HEK293 (cell line): Measurements from ENCODE around the gene FBXO5.
A peak's percentile ranks its signal among the peaks of the same experiment; 100 is the strongest.

Experiments
- BCL11B ChIP-seq: fragments of 450-650 bp; formaldehyde crosslinking; IDR thresholded peaks from 2 replicates; pipeline ENCODE4 v1.5.1; 2016; ENCODE audit warnings: low read depth, missing biosample characterization, missing genetic modification characterization
- GLIS2 ChIP-seq: fragments of 450-650 bp; formaldehyde crosslinking; IDR thresholded peaks from 2 replicates; pipeline ENCODE4 v1.5.1; 2016; ENCODE audit warnings: missing biosample characterization, missing genetic modification characterization
- HOXD13 ChIP-seq: sonication (generic); formaldehyde crosslinking; IDR thresholded peaks from 2 replicates; pipeline ENCODE4 v1.8.0; 2022; ENCODE audit warnings: missing genetic modification reagents, borderline replicate concordance
- KLF1 ChIP-seq: fragments of 450-650 bp; formaldehyde crosslinking; IDR thresholded peaks from 2 replicates; pipeline ENCODE4 v1.5.1; 2016; ENCODE audit warnings: missing biosample characterization, missing genetic modification characterization
- KLF16 ChIP-seq: fragments of 450-650 bp; formaldehyde crosslinking; IDR thresholded peaks from 2 replicates; pipeline ENCODE4 v1.5.1; 2017; ENCODE audit warnings: missing biosample characterization, missing genetic modification characterization
- KLF17 ChIP-seq: fragments of 450-650 bp; formaldehyde crosslinking; IDR thresholded peaks from 2 replicates; pipeline ENCODE4 v1.5.1; 2016; ENCODE audit warnings: missing biosample characterization, missing genetic modification characterization
- KLF8 ChIP-seq: fragments of 450-650 bp; formaldehyde crosslinking; IDR thresholded peaks from 2 replicates; pipeline ENCODE4 v1.5.1; 2016; ENCODE audit warnings: missing biosample characterization, missing genetic modification characterization
- MYNN ChIP-seq: fragments of 450-650 bp; formaldehyde crosslinking; IDR thresholded peaks from 2 replicates; pipeline ENCODE4 v1.5.1; 2016; ENCODE audit warnings: missing biosample characterization, missing genetic modification characterization, borderline replicate concordance
- PBX3 ChIP-seq: sonication (generic); formaldehyde crosslinking; IDR thresholded peaks from 2 replicates; pipeline ENCODE4 v1.8.1; 2022; ENCODE audit warnings: mild to moderate bottlenecking, moderate library complexity, missing genetic modification reagents
- WT1 ChIP-seq: fragments of 450-650 bp; formaldehyde crosslinking; IDR thresholded peaks from 2 replicates; pipeline ENCODE4 v1.5.1; 2016; ENCODE audit warnings: missing biosample characterization, missing genetic modification characterization
- ZBTB20 ChIP-seq: fragments of 450-650 bp; formaldehyde crosslinking; IDR thresholded peaks from 2 replicates; pipeline ENCODE4 v1.5.1; 2016; ENCODE audit warnings: missing biosample characterization, missing genetic modification characterization
- ZBTB7A ChIP-seq: fragments of 450-650 bp; formaldehyde crosslinking; IDR thresholded peaks from 2 replicates; pipeline ENCODE4 v1.5.1; 2016; ENCODE audit warnings: low read depth, missing biosample characterization, missing genetic modification characterization
- ZBTB8A ChIP-seq: fragments of 450-650 bp; formaldehyde crosslinking; IDR thresholded peaks from 2 replicates; pipeline ENCODE4 v1.5.1; 2016; ENCODE audit warnings: missing biosample characterization, missing genetic modification characterization
- ZFP69B ChIP-seq: fragments of 450-650 bp; formaldehyde crosslinking; IDR thresholded peaks from 2 replicates; pipeline ENCODE4 v1.5.1; 2016; ENCODE audit warnings: missing biosample characterization, missing genetic modification characterization
- ZNF248 ChIP-seq: fragments of 450-650 bp; formaldehyde crosslinking; IDR thresholded peaks from 2 replicates; pipeline ENCODE4 v1.5.1; 2017; ENCODE audit warnings: missing biosample characterization, missing genetic modification characterization
- ZNF26 ChIP-seq: fragments of 450-650 bp; formaldehyde crosslinking; IDR thresholded peaks from 2 replicates; pipeline ENCODE4 v1.5.1; 2016; ENCODE audit warnings: missing biosample characterization, missing genetic modification characterization
- ZNF366 ChIP-seq: fragments of 450-650 bp; formaldehyde crosslinking; conservative IDR thresholded peaks from 2 replicates; pipeline ENCODE4 v1.5.1; 2016; ENCODE audit warnings: missing biosample characterization, missing genetic modification characterization
- ZNF404 ChIP-seq: fragments of 450-650 bp; formaldehyde crosslinking; IDR thresholded peaks from 2 replicates; pipeline ENCODE4 v1.5.1; 2017; ENCODE audit warnings: missing biosample characterization, missing genetic modification characterization
- ZNF488 ChIP-seq: fragments of 450-650 bp; formaldehyde crosslinking; IDR thresholded peaks from 2 replicates; pipeline ENCODE4 v1.5.1; 2016; ENCODE audit warnings: missing biosample characterization, missing genetic modification characterization
- ZNF623 ChIP-seq: fragments of 450-650 bp; formaldehyde crosslinking; IDR thresholded peaks from 2 replicates; pipeline ENCODE4 v1.5.1; 2016; ENCODE audit warnings: missing biosample characterization, missing genetic modification characterization
- ZNF747 ChIP-seq: fragments of 450-650 bp; formaldehyde crosslinking; IDR thresholded peaks from 2 replicates; pipeline ENCODE4 v1.5.1; 2016; ENCODE audit warnings: missing biosample characterization, missing genetic modification characterization
- ZSCAN18 ChIP-seq: fragments of 450-650 bp; formaldehyde crosslinking; IDR thresholded peaks from 2 replicates; pipeline ENCODE4 v1.5.1; 2016; ENCODE audit warnings: missing biosample characterization, missing genetic modification characterization
- TF ChIP-seq, protein P1 (sequence below): fragments of 450-650 bp; formaldehyde crosslinking; IDR thresholded peaks from 2 replicates; pipeline ENCODE4 v1.5.1; 2017; ENCODE audit warnings: missing biosample characterization, missing genetic modification characterization
- TF ChIP-seq, protein P2 (sequence below): IDR thresholded peaks from 2 replicates; pipeline ENCODE4 v1.6.1; 2011; ENCODE audit warnings: mild to moderate bottlenecking, low read depth, low read length, borderline replicate concordance
- TF ChIP-seq, protein P3 (sequence below): fragments of 450-650 bp; formaldehyde crosslinking; conservative IDR thresholded peaks from 2 replicates; pipeline ENCODE4 v1.5.1; 2016; ENCODE audit warnings: low read depth, missing biosample characterization, missing genetic modification characterization

The FBXO5 gene

GRCh38 chr6:153002613-153003365 lies 19.9 kb upstream of the FBXO5 start, which contains the start of gene MTRF1L (continued):
- TF ChIP-seq, protein P1, sequence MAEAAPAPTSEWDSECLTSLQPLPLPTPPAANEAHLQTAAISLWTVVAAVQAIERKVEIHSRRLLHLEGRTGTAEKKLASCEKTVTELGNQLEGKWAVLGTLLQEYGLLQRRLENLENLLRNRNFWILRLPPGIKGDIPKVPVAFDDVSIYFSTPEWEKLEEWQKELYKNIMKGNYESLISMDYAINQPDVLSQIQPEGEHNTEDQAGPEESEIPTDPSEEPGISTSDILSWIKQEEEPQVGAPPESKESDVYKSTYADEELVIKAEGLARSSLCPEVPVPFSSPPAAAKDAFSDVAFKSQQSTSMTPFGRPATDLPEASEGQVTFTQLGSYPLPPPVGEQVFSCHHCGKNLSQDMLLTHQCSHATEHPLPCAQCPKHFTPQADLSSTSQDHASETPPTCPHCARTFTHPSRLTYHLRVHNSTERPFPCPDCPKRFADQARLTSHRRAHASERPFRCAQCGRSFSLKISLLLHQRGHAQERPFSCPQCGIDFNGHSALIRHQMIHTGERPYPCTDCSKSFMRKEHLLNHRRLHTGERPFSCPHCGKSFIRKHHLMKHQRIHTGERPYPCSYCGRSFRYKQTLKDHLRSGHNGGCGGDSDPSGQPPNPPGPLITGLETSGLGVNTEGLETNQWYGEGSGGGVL (tag by site-specific recombination), result peak; percentile 49; the same call in 1 of the 2 replicates
- no peak for TF ChIP-seq ZSCAN18 (tag by site-specific recombination)
- TF ChIP-seq ZNF404 (tag by site-specific recombination), result no peak
- TF ChIP-seq, protein P2, sequence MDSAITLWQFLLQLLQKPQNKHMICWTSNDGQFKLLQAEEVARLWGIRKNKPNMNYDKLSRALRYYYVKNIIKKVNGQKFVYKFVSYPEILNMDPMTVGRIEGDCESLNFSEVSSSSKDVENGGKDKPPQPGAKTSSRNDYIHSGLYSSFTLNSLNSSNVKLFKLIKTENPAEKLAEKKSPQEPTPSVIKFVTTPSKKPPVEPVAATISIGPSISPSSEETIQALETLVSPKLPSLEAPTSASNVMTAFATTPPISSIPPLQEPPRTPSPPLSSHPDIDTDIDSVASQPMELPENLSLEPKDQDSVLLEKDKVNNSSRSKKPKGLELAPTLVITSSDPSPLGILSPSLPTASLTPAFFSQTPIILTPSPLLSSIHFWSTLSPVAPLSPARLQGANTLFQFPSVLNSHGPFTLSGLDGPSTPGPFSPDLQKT, result peak; percentile 61; the same call in 1 of the 2 replicates
- TF ChIP-seq ZBTB8A (tag by site-specific recombination), result peak; percentile 49
- no peak for TF ChIP-seq ZNF623 (tag by site-specific recombination)
- no peak for TF ChIP-seq KLF1
- no peak for TF ChIP-seq ZNF248 (tag by site-specific recombination)
- TF ChIP-seq KLF17, result no peak
- no peak for TF ChIP-seq MYNN (tag by site-specific recombination)
- no peak for TF ChIP-seq BCL11B (tag by site-specific recombination)
- TF ChIP-seq ZNF488, result no peak
- no peak for TF ChIP-seq KLF16
- TF ChIP-seq GLIS2 (tag by site-specific recombination), result peak; percentile 91
- TF ChIP-seq ZBTB7A (tag by site-specific recombination), result no peak
- TF ChIP-seq HOXD13 (CRISPR knock-in tag), result peak; percentile 64; the same call in 1 of the 2 replicates
- no peak for TF ChIP-seq ZFP69B (tag by site-specific recombination)
- TF ChIP-seq, protein P3, sequence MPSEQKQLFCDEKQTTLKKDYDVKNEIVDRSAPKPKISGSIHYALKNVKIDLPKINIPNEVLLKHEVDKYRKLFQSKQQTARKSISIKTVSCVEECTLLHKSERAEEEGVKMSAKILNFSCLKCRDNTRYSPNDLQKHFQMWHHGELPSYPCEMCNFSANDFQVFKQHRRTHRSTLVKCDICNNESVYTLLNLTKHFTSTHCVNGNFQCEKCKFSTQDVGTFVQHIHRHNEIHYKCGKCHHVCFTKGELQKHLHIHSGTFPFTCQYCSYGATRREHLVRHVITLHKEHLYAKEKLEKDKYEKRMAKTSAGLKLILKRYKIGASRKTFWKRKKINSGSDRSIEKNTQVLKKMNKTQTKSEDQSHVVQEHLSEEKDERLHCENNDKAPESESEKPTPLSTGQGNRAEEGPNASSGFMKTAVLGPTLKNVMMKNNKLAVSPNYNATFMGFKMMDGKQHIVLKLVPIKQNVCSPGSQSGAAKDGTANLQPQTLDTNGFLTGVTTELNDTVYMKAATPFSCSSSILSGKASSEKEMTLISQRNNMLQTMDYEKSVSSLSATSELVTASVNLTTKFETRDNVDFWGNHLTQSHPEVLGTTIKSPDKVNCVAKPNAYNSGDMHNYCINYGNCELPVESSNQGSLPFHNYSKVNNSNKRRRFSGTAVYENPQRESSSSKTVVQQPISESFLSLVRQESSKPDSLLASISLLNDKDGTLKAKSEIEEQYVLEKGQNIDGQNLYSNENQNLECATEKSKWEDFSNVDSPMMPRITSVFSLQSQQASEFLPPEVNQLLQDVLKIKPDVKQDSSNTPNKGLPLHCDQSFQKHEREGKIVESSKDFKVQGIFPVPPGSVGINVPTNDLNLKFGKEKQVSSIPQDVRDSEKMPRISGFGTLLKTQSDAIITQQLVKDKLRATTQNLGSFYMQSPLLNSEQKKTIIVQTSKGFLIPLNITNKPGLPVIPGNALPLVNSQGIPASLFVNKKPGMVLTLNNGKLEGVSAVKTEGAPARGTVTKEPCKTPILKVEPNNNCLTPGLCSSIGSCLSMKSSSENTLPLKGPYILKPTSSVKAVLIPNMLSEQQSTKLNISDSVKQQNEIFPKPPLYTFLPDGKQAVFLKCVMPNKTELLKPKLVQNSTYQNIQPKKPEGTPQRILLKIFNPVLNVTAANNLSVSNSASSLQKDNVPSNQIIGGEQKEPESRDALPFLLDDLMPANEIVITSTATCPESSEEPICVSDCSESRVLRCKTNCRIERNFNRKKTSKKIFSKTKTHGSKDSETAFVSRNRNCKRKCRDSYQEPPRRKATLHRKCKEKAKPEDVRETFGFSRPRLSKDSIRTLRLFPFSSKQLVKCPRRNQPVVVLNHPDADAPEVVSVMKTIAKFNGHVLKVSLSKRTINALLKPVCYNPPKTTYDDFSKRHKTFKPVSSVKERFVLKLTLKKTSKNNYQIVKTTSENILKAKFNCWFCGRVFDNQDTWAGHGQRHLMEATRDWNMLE, result peak; percentile 94
- no peak for TF ChIP-seq ZNF747
- peak; percentile 36; the same call in 1 of the 2 replicates for TF ChIP-seq PBX3
- peak; percentile 58 for TF ChIP-seq WT1 (tag by site-specific recombination)
- TF ChIP-seq ZNF366 (tag by site-specific recombination), result peak; percentile 29; the same call in 1 of the 2 replicates
- TF ChIP-seq KLF8, result peak; percentile 60
- no peak for TF ChIP-seq ZNF26
- peak; percentile 90 for TF ChIP-seq ZBTB20
